WTC11 (cell line): Measurements from ENCODE around the gene GOLGA2.

Experiments
- CREM ChIP-seq: sonication (generic); formaldehyde crosslinking; IDR thresholded peaks from 2 replicates; pipeline ENCODE4 v1.8.1; 2022; ENCODE audit warnings: mild to moderate bottlenecking, missing genetic modification reagents, moderate library complexity
- CTCF ChIP-seq: fragments of 200-600 bp; IDR thresholded peaks from 2 replicates; pipeline ENCODE4 v1.8.0; 2022; ENCODE audit warnings: antibody characterized with exemption
- SMAD4 ChIP-seq: sonication (generic); formaldehyde crosslinking; IDR thresholded peaks from 2 replicates; pipeline ENCODE4 v1.8.0; 2022; ENCODE audit warnings: mild to moderate bottlenecking, missing genetic modification reagents
- TCF7 ChIP-seq: sonication (generic); formaldehyde crosslinking; IDR thresholded peaks from 2 replicates; pipeline ENCODE4 v1.8.0; 2022; ENCODE audit warnings: mild to moderate bottlenecking, low read depth, missing genetic modification reagents, moderate library complexity
- USF1 ChIP-seq: sonication (generic); formaldehyde crosslinking; IDR thresholded peaks from 2 replicates; pipeline ENCODE4 v1.8.0; 2022; ENCODE audit warnings: mild to moderate bottlenecking, missing genetic modification reagents
- ZNF396 ChIP-seq: fragments of 250-450 bp; sonication (Bioruptor Pico); IDR thresholded peaks from 2 replicates; pipeline ENCODE4 v1.8.0; 2021; ENCODE audit warnings: mild to moderate bottlenecking, moderate library complexity, borderline replicate concordance
- TF ChIP-seq, protein P1 (sequence below): sonication (generic); formaldehyde crosslinking; IDR thresholded peaks from 2 replicates; pipeline ENCODE4 v1.8.1; 2023; ENCODE audit warnings: mild to moderate bottlenecking, missing genetic modification reagents, moderate library complexity
- TF ChIP-seq, protein P2 (sequence below): sonication (generic); formaldehyde crosslinking; IDR thresholded peaks from 2 replicates; pipeline ENCODE4 v1.8.0; 2022; ENCODE audit warnings: mild to moderate bottlenecking, missing genetic modification reagents

DNA sequence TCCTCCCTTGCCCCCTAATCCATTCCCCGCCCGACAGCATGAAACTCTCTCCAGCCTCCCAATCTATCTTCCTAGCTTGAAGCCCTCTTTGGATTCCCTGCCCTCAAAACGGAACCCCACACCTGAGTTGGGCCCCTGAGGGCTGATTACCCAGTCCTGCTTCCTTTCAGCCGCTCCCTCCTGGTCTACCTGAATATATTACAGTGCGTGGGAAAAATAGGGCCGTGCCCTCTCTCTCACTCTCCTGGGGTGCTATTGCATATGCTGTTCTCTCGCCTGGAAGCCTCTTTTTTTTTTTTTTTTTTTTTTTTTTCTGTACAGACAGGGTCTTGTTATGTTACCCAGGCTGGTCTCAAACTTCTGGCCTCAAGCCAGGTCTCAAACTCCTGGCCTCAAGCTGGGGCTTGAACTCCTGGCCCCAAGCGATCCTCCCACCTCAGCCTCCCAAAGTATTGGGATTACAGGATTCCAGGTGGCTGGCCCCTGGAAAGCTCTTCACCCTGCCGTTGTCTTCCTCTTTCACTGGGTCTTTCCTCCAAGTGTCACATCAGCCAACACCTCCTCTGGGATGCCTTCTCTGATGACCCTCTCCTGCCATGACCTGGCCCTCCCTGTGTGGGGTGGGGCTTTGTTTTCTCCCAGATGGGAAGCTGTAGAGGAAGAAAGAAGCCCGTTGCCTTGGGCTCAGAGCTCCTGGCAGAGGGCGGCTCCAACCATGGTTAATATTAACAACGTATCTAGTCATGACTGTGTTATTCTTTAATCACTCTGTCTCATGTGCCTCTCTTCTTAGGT lies 64.4 kb downstream of the GOLGA2 start:
- TF ChIP-seq USF1 (CRISPR knock-in tag) (no peak), ZNF396 (CRISPR knock-in tag) (no peak), SMAD4 (CRISPR knock-in tag) (no peak), CTCF (no peak), TCF7 (CRISPR knock-in tag) (no peak), CREM (CRISPR knock-in tag) (no peak)
- TF ChIP-seq, protein P1, sequence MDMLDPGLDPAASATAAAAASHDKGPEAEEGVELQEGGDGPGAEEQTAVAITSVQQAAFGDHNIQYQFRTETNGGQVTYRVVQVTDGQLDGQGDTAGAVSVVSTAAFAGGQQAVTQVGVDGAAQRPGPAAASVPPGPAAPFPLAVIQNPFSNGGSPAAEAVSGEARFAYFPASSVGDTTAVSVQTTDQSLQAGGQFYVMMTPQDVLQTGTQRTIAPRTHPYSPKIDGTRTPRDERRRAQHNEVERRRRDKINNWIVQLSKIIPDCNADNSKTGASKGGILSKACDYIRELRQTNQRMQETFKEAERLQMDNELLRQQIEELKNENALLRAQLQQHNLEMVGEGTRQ (CRISPR knock-in tag) = no peak
- TF ChIP-seq, protein P2, sequence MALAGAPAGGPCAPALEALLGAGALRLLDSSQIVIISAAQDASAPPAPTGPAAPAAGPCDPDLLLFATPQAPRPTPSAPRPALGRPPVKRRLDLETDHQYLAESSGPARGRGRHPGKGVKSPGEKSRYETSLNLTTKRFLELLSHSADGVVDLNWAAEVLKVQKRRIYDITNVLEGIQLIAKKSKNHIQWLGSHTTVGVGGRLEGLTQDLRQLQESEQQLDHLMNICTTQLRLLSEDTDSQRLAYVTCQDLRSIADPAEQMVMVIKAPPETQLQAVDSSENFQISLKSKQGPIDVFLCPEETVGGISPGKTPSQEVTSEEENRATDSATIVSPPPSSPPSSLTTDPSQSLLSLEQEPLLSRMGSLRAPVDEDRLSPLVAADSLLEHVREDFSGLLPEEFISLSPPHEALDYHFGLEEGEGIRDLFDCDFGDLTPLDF = no peak
